ENCODE data around the gene AGBL4.

- TF ChIP-seq EP300 (IDR thresholded peaks at IDR 0.05; ENCODE audit: low read length) (no peak), CAMTA2 (CRISPR knock-in tag; conservative IDR thresholded peaks at IDR 0.05) (no peak)
Observed at GRCh38 chr1:48629867-48630266, 1393.9 kb downstream of the AGBL4 start.
